A673 (cell line): Measurements from ENCODE around the gene VPS37B.

Source experiments
- EZH2 ChIP-seq: fragments of 200-600 bp; sonication (generic); IDR thresholded peaks from 2 replicates; pipeline ENCODE4 v1.6.1; 2017; ENCODE audit warnings: borderline replicate concordance, low read depth, mild to moderate bottlenecking, mixed read lengths, antibody characterized with exemption, low read length; ENCODE audit not compliant: poor library complexity, severe bottlenecking
- TF ChIP-seq, protein P1 (sequence below): fragments of 300-800, 200-600 bp; sonication (generic); conservative IDR thresholded peaks from 2 replicates; pipeline ENCODE4 v1.5.1; 2017; ENCODE audit warnings: low read depth, mild to moderate bottlenecking, antibody characterized with exemption, low read length, moderate library complexity, mixed read lengths

DNA sequence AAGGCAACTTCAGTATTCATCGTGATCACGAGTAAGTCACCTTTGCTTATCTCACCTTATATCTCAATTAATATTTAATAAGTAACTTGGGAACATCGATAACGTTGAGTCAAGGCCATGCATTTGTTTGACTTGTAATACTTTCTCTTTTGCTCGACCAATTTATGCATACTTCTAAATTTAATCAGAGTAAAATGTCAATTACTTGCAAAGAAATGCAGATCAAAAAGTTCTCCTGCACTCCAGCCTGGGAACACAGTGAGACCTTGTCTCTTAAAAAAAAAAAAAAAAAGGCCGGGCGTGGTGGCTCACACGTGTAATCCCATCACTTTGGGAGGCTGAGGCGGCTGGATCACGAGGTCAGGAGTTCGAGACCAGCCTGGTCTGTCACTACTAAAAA is 72.5 kb downstream of the VPS37B start:
- TF ChIP-seq, protein P1, sequence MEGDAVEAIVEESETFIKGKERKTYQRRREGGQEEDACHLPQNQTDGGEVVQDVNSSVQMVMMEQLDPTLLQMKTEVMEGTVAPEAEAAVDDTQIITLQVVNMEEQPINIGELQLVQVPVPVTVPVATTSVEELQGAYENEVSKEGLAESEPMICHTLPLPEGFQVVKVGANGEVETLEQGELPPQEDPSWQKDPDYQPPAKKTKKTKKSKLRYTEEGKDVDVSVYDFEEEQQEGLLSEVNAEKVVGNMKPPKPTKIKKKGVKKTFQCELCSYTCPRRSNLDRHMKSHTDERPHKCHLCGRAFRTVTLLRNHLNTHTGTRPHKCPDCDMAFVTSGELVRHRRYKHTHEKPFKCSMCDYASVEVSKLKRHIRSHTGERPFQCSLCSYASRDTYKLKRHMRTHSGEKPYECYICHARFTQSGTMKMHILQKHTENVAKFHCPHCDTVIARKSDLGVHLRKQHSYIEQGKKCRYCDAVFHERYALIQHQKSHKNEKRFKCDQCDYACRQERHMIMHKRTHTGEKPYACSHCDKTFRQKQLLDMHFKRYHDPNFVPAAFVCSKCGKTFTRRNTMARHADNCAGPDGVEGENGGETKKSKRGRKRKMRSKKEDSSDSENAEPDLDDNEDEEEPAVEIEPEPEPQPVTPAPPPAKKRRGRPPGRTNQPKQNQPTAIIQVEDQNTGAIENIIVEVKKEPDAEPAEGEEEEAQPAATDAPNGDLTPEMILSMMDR = no peak
- no peak for TF ChIP-seq EZH2
